ENCODE results near the gene NR4A2.
A peak's percentile ranks its signal among the peaks of the same experiment; 100 is the strongest.

The NR4A2 gene

DNA sequence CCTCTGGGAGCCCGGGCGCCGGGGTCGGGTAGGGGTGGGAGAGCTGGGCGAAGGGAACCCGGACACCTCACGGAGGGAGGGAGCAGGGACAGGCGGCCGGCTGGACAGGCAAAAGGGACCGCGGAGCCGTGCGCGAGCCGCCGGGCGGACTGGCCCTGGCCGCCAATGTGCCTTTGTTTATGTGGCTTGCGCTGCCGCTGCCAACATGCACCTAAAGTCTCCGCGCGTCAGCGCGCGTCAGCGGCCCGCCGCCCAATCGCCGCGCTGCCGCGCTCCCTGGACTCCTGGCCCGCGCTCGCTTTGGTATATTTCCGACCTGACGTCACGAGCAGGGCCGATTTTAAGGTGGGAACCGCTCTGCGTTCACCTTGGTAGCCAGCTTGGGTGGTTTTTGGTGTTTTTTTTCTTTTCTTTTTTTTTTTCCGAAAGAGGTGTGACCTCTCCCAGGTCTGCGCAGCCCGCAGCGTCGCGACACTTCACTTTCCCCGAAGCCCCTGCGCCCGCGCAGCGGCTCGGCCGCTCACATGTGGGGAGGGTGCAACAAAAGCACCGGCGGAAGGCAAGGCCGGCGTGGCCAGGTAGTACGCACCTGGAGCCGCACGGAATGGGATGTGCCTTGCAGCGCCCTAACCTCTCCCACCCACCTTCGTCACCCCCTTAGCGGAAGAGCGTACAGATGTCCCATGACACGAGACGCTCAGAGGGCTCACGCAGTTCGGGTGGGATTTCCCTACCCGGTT is at the start of gene NR4A2:
Gene NR4A2 (minus strand): TSS at position 188 of the 740 bp plus-strand sequence. CDS start 2,535 bp downstream, outside the sequence.
- Mint-ChIP-seq H3K4me3 (peak within 1 kb of the TSS; percentile 97), H3K9me3 (no peaks in the 10 kb centered on the region), H3K4me1 (peaks cover 61% of the 10 kb centered on the region), H3K27ac (peak within 1 kb of the TSS; percentile 98), H3K36me3 (peaks cover 76% of the 10 kb centered on the region)
- ATAC-seq = peak; percentile 79
- DNase-seq (ENCODE audit: low spot score in 2 of 2) = peak; percentile 77 to 92

DNA sequence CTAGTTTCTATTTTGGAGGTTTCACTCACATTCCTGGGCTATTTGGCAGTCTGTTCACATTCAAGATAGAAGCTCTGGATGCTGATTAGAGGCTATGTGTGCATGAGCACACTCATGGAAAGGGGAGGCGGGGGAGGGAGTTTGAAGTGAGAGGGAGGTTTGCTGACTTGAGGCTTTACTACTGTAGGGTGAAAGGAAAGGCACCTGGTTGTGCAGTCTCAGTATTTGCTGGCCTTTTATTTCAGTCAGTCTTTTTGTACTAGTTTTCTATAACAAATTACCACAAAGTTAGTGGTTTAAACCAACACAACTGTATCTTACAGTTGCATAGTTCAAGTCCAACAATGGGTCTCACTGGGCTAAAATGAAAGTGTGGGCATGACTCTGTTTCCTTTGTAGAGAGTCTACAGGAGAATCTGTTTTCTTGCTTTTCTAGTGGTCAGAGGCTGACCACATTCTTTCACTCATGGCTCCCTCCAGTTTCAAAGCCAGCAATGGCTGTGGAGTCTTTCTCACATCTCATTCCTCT is 47.7 kb upstream of the NR4A2 start:
- H3K4me3 Mint-ChIP-seq = no peak overlapping the region
- ATAC-seq (peak; percentile 76), DNase-seq (ENCODE audit: low spot score in 2 of 2) (no peak)
- H3K36me3 Mint-ChIP-seq = peaks cover 2% of the 10 kb centered on the region
- no peaks in the 10 kb centered on the region for H3K9me3 Mint-ChIP-seq
- peaks cover 20% of the 10 kb centered on the region for H3K4me1 Mint-ChIP-seq
- H3K27ac Mint-ChIP-seq = peak overlapping the region; percentile 68

DNA sequence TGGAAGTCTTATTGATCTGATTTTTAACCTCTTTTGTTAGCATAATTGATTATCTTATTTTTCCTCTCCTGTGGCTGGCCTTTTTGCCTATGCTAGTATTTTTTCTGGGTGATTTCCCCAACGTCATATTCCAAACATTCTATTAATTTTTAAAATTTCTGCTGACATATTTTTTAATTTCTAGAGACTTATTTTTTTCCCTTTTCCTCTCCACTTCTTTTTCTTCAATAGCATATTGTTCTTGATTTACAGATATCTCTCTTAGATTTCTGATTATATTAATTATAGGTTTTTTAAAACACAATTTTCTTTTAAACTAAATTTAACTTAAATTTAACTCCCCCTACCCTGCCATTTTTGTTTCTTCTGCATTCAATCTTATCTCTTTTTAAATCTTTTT is 47.2 kb upstream of the NR4A2 start:
- Mint-ChIP-seq H3K36me3 (no peaks in the 10 kb centered on the region), H3K9me3 (no peaks in the 10 kb centered on the region), H3K4me3 (no peak overlapping the region), H3K27ac (peak overlapping the region; percentile 68), H3K4me1 (peaks cover 16% of the 10 kb centered on the region)
- ATAC-seq (no peak), DNase-seq (ENCODE audit: low spot score in 2 of 2) (no peak)

DNA sequence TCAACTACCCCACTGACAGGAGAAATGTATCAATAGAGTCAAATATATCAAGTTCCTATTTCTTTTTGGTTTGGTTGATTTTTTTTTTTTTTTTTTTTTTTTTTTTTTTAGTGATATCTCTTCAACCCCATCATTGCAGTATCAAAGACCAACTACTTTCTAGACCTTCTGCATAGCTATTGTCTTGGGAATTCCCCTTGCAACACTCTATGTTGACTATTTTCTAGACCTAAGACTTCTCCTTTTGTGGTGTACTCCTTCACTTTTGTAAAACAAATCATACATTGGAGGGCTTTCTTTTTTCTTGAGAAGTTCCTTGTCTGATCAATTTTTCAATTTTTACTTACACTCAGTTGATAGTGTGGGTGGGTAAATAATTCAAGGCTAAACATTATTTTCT is 46.5 kb upstream of the NR4A2 start:
- peak; percentile 71 for ATAC-seq
- Mint-ChIP-seq H3K36me3 (no peaks in the 10 kb centered on the region), H3K4me1 (peaks cover 15% of the 10 kb centered on the region), H3K4me3 (no peak overlapping the region), H3K27ac (no peak overlapping the region), H3K9me3 (no peaks in the 10 kb centered on the region)
- no peak for DNase-seq (ENCODE audit: low spot score in 2 of 2)

DNA sequence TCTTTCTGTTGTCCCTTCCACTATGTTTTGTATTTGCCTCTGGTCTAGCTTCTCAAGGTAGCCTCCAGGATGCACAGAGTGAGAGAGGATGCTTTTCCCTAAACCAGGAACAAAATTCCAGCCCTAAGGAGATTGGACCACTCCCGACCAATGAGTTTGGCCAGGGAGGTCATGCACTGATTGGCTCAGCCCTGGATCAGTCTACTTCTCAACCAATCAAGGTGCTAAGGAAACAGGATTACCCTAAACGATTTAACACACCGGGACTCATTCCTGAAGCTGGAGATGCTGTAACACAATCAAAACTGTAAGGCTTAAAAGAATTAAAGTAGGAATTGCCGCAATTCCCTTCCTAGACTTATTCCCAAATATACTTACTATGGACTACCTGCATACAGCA is 34.2 kb upstream of the NR4A2 start:
- no peak overlapping the region for H3K4me3 Mint-ChIP-seq
- H3K9me3 Mint-ChIP-seq = no peaks in the 10 kb centered on the region
- DNase-seq (ENCODE audit: low spot score in 2 of 2) (no peak), ATAC-seq (no peak)
- no peaks in the 10 kb centered on the region for H3K4me1 Mint-ChIP-seq
- no peak overlapping the region for H3K27ac Mint-ChIP-seq
- H3K36me3 Mint-ChIP-seq = no peaks in the 10 kb centered on the region

DNA sequence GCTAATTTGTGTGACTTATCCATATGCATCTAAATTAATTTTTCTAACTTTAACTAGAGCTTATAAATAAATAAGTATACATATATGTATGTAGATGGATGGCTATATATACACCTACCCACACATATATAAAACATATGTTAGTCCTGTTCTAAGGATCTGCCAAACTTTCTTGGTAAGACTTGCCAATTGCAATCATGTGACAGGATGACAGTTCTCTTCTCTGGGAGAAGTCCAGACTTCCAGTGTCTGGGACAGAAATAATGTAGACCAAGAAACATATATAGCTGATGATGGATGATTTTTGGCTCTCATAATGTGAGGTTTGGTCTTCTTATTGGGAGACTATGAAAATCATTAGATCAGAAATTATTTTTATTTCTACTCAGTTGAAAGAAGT is 30.6 kb upstream of the NR4A2 start:
- Mint-ChIP-seq H3K9me3 (no peaks in the 10 kb centered on the region), H3K36me3 (no peaks in the 10 kb centered on the region), H3K27ac (no peak overlapping the region), H3K4me3 (no peak overlapping the region), H3K4me1 (no peaks in the 10 kb centered on the region)
- DNase-seq (ENCODE audit: low spot score in 2 of 2) (no peak), ATAC-seq (no peak)

DNA sequence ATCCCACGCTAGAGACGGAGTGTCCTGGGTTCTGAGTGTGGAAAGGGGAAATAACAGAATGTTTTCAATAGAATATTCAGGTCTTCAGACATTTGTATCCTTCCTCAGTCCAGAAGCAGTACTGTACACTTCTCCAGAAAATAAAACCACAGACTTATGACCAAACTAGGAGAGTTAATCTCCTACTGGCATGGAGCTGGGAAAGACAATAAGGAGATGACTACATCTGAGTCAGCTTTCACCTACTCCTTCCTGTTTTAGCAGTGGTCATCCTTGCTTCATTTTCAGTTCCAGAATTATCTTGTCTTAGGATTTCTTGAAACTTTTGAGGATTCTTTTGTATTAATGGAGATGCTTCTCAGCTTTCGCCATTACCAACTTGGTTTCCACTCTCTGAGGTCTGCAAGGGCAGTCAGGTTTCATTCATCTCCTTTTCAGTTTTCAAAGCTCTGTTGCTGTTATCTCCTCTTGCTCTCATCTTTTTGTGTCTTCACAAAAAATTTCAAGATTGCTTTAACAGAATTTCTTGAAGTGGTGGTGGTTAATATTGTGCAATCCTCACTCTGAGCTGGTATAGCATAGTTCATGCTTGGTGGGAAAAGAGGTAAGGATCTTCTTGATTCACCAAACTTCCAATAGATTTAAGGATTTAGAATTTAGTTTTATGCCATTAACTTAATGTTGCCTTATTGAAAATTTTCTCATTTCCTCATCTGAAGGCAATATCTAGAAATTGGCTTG is 23.7 kb upstream of the NR4A2 start:
- H3K36me3 Mint-ChIP-seq = no peaks in the 10 kb centered on the region
- H3K4me3 Mint-ChIP-seq = no peak overlapping the region
- DNase-seq (ENCODE audit: low spot score in 2 of 2) = no peak
- no peaks in the 10 kb centered on the region for H3K9me3 Mint-ChIP-seq
- H3K4me1 Mint-ChIP-seq = no peaks in the 10 kb centered on the region
- ATAC-seq = no peak
- no peak overlapping the region for H3K27ac Mint-ChIP-seq

DNA sequence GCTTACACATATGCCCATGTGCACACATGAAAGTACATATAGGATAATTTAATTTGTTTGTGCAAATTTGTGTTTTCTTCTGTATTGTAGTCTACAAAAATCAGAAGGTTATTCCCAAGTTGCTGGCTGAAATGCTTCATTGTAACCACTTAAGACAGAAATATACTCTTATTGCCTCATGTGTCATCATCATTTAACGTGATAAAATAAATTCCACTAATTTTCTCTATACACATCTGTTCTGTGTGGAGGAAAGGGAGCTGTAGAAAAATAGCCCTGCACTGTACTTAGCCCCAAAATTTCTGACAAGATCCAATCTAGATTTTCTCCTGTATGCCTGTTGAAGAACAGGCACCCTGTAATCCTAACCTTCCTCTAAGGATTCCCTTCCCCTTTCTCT is 20.4 kb upstream of the NR4A2 start:
- H3K9me3 Mint-ChIP-seq = no peaks in the 10 kb centered on the region
- no peaks in the 10 kb centered on the region for H3K4me1 Mint-ChIP-seq
- no peak for ATAC-seq
- DNase-seq (ENCODE audit: low spot score in 2 of 2) = no peak
- no peak overlapping the region for H3K4me3 Mint-ChIP-seq
- no peak overlapping the region for H3K27ac Mint-ChIP-seq
- H3K36me3 Mint-ChIP-seq = no peaks in the 10 kb centered on the region

DNA sequence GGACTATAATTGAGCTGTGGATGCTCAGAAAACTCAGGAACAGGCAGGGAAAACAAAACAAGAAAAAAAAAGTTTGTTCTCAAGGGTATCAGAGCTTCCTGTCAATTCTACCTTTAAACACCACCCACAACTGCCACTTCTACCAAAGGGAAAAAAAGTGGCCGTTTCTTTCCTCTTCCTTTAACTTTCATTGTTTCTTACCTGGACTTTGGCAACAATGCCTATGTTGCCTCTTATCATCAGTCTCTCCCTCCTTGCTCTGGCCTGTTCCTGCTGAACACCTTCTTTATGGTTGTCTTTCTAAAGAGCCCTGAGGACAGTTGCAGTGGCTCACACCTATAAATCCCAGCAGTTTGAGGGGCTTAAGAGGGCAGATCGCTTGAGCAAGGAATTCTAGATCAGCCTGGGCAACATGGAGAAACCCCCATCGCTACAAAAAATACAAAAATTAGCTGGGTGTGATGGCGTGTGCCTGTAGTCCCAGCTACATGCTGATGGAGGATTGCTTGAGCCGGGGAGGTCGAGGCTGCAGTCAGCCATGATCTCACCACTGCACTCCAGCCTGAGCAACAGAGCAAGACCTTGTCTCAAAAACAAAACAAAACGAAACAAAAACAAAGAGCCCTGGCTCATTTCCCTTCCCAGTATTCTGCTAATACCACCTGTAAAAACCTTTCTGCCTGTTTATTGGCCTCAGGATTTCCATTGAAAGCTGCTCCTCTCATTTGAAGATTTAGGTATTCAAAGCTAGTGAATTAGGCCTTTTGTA is 18.0 kb upstream of the NR4A2 start:
- H3K4me3 Mint-ChIP-seq = no peak overlapping the region
- no peaks in the 10 kb centered on the region for H3K36me3 Mint-ChIP-seq
- H3K9me3 Mint-ChIP-seq = no peaks in the 10 kb centered on the region
- H3K27ac Mint-ChIP-seq = no peak overlapping the region
- no peaks in the 10 kb centered on the region for H3K4me1 Mint-ChIP-seq
- ATAC-seq (no peak), DNase-seq (ENCODE audit: low spot score in 2 of 2) (no peak)

DNA sequence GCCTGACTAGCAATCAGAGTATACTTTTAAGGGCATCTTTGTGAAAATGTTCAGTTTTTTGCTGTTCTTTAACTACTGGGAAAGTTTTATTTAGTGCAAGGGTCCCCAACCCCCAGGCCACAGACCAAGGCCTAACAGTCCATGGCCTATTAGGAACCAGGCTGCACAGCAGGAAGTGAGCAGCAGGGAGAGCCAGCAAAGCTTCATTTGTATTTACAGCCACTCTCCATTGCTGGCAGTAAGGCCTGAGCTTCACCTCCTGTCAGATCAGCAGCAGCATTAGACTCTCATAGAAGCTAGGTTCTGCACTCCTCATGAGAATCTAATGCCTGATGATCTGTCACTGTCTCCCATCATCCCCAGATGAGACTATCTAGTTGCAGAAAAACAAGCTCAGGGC is 17.1 kb upstream of the NR4A2 start:
- H3K4me3 Mint-ChIP-seq = no peak overlapping the region
- DNase-seq (ENCODE audit: low spot score in 2 of 2) = no peak
- no peaks in the 10 kb centered on the region for H3K9me3 Mint-ChIP-seq
- peaks cover 2% of the 10 kb centered on the region for H3K4me1 Mint-ChIP-seq
- no peak overlapping the region for H3K27ac Mint-ChIP-seq
- no peaks in the 10 kb centered on the region for H3K36me3 Mint-ChIP-seq
- ATAC-seq = no peak

DNA sequence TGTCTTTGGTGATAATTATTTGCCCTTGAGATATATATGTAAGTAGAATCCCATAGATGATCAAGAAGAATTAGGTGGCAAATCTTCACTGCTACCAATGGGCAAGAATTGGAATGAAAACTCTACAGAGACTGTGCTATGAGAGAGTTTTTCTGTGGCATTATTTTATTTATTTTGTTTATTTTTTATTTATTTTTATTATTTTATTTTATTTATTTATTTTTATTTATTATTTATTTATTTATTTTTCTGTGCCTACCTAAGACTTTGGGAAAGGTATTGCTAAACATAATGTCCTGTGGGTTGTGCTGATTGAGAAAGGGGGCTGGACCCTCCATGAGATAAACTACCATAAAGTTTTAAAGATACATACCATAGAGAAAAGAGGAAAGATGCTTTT is 16.6 kb upstream of the NR4A2 start:
- Mint-ChIP-seq H3K27ac (no peak overlapping the region), H3K36me3 (no peaks in the 10 kb centered on the region), H3K9me3 (no peaks in the 10 kb centered on the region), H3K4me1 (peaks cover 6% of the 10 kb centered on the region), H3K4me3 (no peak overlapping the region)
- no peak for DNase-seq (ENCODE audit: low spot score in 2 of 2)
- ATAC-seq = no peak

DNA sequence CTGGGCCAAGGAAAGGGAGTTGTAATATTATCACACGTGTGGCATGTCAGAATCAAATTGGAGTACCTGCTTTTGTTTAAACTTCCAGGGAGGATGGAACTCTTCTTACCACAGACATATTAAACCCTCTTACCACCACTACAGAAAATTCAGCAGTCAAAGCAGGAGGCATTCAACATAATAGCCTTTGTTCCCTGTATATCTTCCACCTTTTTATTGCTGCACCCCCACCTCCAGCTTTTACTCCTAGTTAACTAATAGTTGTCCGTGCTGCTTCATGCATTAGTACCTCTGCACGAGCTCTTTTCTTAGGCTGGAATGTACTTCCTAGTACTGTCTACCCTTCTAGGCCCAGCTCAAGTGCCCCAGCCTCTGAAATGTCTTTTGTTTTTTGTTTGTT is 14.9 kb upstream of the NR4A2 start:
- no peak overlapping the region for H3K4me3 Mint-ChIP-seq
- ATAC-seq (no peak), DNase-seq (ENCODE audit: low spot score in 2 of 2) (no peak)
- peaks cover 8% of the 10 kb centered on the region for H3K4me1 Mint-ChIP-seq
- peak overlapping the region; percentile 32 for H3K27ac Mint-ChIP-seq
- no peaks in the 10 kb centered on the region for H3K36me3 Mint-ChIP-seq
- H3K9me3 Mint-ChIP-seq = no peaks in the 10 kb centered on the region

DNA sequence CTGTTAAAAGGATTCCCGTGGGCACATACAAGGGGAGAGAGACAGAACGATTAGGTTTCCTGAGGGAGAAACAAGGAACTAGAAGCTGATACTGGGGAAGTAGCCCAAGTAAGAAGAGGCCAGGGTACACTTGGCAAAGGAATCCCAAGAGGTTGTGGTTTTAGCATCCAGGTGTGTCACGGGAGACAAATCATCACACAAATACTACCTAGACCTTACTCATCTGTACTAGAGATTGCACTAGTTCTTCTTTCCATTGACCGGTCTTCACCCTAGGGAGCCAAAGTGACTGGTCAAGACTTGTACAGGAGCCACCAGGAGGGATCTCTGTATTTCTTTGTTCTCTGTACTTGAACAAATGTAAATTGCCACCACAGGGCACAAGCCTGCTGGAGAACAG is 14.2 kb upstream of the NR4A2 start:
- no peak overlapping the region for H3K4me3 Mint-ChIP-seq
- peaks cover 5% of the 10 kb centered on the region for H3K36me3 Mint-ChIP-seq
- no peak overlapping the region for H3K27ac Mint-ChIP-seq
- H3K9me3 Mint-ChIP-seq = no peaks in the 10 kb centered on the region
- H3K4me1 Mint-ChIP-seq = peaks cover 8% of the 10 kb centered on the region
- DNase-seq (ENCODE audit: low spot score in 2 of 2) (no peak), ATAC-seq (no peak)

DNA sequence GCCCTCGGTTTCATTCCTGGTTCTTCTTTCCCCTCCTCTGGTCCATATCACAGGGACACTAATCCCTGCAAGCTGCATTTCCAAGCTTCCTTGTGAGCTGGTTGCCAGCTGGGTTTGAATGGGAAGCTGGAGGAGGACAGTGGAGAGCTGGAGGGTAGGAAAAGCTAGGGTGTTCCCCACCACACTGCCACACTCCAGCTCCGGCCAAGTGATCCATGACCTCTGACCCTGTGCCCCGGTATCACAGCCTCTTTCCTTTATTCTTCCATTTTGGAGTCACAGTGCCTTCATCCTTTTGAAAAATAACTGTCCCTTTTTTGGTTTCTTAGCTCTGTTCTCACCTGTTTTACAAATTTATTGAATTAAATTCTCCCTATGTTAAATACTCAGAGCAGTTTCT is 13.1 kb upstream of the NR4A2 start:
- DNase-seq (ENCODE audit: low spot score in 2 of 2) = no peak
- peaks cover 8% of the 10 kb centered on the region for H3K4me1 Mint-ChIP-seq
- no peaks in the 10 kb centered on the region for H3K9me3 Mint-ChIP-seq
- ATAC-seq = no peak
- H3K4me3 Mint-ChIP-seq = no peak overlapping the region
- peak overlapping the region; percentile 7 for H3K27ac Mint-ChIP-seq
- H3K36me3 Mint-ChIP-seq = peaks cover 13% of the 10 kb centered on the region

DNA sequence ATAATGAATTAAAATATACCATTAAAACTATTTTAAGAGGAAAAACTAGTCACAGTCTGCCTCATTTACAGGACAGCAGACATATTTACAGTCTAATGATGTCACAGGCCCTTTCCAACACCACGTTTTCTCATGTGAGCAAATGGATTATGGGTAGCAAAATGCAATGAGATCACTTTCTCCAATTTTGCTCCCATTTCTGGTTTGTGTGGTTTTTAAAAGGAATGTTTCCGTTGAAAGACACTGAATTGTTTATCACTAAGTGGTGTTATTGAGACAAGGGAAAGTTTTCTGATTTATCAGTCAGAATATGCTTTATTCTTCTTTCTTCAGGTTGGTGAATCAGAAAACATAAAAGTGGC is 11.4 kb upstream of the NR4A2 start:
- no peak overlapping the region for H3K27ac Mint-ChIP-seq
- H3K9me3 Mint-ChIP-seq = no peaks in the 10 kb centered on the region
- DNase-seq (ENCODE audit: low spot score in 2 of 2) (no peak), ATAC-seq (no peak)
- H3K4me3 Mint-ChIP-seq = peak overlapping the region; percentile 85
- H3K4me1 Mint-ChIP-seq = peaks cover 15% of the 10 kb centered on the region
- peaks cover 13% of the 10 kb centered on the region for H3K36me3 Mint-ChIP-seq
